Stromal cell of bone marrow (primary cell): ENCODE results near the gene JAZF1.

ENCODE experiments used
- DNase-seq: peaks from one replicate; pipeline ENCODE4 v3.0.0-alpha.2; 2012; ENCODE audit warnings: low read depth

Gene JAZF1

DNA sequence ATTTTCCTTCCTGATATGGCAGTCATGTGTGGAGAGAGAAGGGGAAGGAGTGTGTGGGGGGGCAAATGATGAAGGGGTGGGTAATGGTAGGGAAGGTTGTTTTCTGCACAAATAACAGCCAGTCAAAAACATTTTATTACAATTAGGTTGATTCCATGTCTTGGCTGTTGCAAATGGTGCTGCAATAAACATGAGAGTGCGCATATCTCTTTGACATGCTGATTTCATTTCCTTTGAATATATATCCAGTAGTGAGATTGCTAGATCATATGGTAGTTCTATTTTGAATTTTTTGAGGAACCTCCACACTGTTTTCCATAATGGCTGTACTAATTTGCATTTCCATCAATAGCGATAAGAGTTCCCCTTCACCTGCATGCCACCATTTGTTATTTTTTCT lies 10.6 kb upstream of the JAZF1 start:
- DNase-seq, result no peak

DNA sequence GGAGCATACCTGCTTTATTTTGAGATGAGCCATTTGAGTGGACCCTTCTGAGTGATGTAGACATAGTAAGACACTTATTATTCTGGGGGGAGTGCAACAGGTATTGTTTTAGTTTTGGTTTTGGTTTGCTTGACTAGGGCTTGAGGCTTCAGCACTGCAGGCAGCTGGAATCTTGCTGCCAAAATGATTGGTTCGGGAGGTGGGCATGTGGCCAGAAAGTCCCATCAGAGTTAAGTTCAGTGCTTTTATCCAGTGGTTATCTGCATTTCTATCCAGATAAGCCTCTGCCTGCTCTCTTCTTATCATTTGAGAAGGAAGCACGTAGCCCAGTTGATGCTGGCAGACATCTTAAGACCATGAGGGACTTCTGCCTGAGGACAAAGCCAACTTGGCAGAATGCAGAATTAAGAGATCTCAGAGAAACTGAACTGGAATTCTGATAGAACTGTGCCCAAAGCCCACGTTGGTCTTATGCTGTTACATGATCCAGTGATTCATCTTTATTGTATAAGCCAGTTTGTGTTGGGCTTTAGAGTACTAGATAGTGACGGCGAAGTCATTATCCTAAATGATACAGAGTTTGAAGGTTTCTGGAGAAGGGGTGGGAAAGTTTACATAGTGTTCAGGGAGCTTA lies 9.6 kb upstream of the JAZF1 start:
- no peak for DNase-seq

DNA sequence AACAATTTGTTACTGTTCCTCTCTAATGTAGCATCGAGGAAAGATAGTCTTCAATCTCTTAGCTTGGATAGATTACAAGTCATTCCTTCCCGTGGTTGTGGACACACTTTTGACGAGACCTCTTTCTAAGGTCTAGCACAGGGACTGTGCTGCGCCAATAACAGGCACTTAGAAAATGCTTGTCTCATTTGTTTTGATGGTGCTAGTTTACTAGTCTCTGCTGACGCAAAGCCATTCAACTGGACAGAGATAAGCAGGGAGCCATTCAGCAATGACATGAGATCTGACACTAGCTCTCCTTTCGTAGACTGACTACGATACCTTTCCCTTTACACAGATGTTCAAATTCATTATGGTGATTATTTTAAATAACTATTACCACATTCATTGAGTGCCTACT lies 6.4 kb upstream of the JAZF1 start:
- no peak for DNase-seq

DNA sequence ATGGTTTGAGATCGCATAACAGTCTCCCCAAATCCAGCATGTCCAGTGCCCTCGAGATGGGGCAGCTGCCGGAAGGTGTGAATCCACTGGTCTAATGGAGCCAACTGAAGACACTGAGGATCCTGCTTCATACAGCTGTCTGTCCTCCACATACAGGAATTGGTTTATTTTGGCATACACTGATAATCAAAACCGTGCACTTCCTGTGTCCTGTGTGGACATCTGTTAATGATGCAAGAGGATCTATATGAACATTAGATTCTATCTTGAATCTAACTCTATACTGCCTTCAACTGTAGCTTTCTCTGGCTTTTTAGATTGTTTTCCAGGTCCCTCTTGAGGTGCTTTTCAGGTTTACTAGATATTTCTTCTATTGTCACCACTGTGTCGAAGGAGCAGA lies 3.0 kb upstream of the JAZF1 start:
- DNase-seq, result no peak

DNA sequence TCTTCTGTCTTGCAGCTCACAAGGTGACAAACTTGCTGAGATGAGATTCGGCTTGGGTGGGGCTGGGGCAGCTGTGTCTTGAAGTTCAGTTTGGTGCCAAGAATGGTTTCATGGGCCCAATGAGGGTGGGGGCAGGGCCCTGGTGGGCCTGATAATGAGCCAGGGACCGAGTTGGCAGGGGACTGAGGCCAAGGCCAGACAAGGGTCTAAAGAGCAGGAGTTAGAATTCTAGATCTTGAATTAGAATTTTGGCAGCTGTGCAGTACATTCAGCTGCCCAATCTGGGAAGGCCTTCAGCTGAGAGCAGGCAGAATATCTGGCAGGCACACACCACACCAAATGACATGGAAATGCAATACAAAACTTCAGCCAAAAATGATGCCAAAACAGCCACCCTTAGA lies 1.5 kb upstream of the JAZF1 start:
- DNase-seq, result no peak

- DNase-seq, result no peak
Measured at GRCh38 chr7:28181416-28181815, 821 bp upstream of the JAZF1 start.

GRCh38 chr7:28180031-28180363 lies 598 bp downstream of the JAZF1 start:
- DNase-seq, result no peak

GRCh38 chr7:28179120-28180030 lies 1.2 kb downstream of the JAZF1 start:
- no peak for DNase-seq

DNA sequence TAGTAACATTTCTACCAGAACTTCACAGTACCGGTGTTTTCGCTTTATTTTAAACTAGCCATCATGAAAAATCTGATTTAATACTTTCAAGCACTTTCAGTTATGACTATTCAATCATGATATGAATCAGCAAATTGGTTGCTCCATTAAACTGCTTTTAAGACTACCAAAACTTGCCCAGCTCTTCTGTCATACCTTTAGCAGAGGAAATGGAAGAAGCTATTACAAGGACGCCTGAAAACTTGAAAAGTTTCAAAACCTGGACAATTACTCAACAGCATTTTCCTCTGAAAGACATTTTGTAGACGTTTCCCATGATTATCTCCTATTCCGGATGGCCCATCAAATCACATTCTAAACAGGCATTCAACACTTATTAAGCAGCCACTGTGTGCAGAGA lies 2.0 kb downstream of the JAZF1 start:
- no peak for DNase-seq

DNA sequence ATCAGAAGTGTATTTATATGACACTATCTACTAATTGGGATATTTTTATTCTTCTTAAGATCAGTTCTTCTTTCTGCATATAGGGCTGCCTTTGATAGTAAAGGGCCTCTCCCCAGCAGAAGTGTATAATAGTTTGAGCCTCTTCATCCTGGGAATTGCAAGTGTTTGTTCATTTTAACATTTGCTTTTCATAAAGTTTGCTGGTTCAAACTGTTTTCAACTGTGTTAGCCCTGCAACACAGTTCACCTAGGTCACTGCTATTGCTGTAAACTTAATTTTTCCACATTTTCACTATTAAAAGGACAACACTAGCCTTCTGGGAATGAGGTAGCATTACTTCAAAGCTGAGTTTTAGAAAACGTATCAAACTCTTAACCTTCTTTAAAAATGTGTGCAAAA lies 2.8 kb downstream of the JAZF1 start:
- DNase-seq, result no peak

DNA sequence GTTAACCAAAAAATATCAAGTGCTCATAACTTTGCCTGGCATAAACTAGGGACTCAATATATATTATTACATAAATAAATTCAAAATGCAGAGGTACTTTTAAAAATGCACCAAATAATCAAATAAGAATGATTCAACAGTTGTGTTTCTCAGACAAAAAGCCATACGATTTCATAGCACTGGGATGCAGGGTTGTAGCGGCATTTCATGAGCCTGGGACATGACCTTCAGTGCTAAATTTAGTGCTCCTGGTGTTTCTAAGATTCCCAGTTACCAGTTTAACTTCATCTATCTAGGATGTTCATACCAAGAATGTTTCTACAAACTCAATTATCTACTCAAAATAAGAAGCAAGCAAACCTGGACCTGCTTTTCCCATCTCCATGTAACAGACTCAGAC lies 4.0 kb downstream of the JAZF1 start:
- DNase-seq, result no peak

DNA sequence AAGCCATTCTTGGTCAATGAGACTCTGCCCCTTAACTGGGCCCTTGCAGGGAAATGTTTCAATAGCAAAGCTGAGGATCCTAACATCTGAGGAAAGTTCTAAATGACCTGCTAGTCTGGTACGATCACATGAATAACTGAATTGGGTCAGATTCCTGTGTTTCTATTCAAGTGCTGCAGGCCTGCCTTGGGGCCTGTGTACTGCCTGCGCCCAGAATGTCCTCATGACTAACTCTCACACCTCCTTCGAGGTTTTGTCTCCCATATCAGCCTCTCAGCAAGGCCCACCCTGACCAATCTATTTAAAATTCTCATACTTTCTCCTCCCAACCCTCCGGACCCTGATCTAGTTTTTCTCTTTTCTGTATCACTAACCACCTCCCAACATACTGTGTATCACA lies 4.4 kb downstream of the JAZF1 start:
- DNase-seq, result no peak

DNA sequence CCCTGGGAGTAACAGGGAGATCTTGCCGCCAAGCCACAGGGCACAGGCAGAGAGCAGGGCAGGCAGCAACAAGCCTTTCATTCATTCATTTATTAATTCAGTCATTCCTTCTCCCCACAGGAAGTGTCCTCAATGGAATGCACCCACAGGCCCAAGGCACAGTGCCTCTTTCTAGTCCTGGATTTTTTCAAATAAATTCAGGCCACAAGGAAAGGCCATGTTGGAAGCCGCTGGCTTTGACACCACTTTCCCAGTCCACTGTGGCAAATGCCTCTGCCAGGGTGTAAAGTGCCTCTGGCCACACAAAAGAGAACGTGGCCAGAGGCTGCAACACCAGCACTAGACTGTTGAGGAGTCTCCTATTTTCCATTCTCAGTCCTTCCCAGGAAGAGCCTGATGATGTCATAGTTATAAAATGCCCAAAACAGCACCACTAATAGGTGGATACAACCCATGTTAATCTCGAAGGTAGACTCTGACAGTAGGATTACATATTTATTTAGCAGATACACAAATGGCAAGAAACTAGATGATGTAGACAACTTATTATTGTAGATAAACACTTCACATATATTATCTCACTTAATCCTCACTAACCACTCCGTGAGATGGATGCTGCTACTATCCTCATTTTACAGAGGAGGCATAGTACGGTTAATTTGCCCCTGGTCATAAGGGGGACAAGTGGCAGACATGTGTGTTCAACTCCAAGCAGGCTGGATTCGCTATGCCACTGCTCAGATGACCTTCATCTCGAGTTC lies 5.5 kb downstream of the JAZF1 start:
- no peak for DNase-seq

DNA sequence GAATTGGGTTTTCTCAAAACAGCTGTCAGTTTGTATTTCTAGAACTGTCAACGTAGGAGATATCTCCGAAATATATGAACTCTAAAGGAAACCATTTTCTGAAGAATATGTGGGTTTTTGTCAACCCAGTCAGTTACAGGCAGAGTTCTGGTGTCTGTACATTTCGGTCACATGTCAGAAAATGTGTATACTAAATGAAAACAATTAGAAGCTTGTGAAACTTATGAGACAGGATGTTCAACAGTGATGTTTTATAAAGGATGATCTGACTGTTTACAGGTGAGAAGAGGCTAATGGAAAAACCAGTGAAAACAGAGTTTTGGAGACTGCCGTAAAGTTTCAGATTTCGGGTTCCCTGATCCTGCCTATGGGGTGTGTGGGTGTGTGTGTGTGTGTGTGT lies 6.2 kb downstream of the JAZF1 start:
- no peak for DNase-seq

GRCh38 chr7:28173531-28173930 lies 7.1 kb downstream of the JAZF1 start:
- no peak for DNase-seq

GRCh38 chr7:28172958-28173357 lies 7.6 kb downstream of the JAZF1 start:
- no peak for DNase-seq

DNA sequence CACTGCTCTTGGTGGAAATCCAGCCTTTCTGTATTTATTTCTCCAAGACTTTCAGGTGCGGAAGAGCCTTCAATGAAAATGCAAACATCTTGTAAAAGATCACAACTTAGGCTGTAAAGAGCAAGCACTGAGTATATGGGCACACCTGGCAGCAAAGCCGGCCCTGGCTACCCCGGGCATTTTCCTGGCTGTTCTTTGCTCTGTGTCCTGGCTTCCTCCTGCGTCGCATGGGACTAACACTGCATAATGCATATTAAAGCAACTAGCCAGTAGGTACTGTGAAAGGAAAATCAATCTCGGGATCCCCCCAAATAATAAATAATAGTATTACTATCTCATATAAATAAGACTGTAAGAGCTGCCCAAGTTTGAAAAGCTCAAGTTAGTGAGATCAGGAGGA lies 9.9 kb downstream of the JAZF1 start:
- DNase-seq, result no peak

DNA sequence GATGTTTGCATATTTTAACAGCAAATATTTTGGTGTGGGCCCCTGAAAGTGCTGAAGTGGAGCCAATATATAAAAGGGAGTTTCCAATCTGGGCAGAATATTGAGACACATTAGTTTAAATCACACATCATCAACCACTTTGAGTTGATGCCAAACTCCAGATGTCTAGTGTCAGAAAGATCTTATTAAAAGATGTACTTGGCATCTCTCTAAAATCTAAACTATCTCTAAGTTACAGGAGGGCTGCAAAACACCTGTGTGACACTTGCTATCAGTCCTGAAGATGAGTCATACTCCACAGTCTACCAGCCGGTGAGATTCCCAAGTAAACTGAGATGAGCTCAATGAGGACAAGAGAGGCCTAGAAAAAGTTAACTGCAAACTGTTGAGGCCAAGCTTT lies 11.4 kb downstream of the JAZF1 start:
- DNase-seq, result no peak

GRCh38 chr7:28168393-28169158 lies 12.0 kb downstream of the JAZF1 start:
- no peak for DNase-seq

DNA sequence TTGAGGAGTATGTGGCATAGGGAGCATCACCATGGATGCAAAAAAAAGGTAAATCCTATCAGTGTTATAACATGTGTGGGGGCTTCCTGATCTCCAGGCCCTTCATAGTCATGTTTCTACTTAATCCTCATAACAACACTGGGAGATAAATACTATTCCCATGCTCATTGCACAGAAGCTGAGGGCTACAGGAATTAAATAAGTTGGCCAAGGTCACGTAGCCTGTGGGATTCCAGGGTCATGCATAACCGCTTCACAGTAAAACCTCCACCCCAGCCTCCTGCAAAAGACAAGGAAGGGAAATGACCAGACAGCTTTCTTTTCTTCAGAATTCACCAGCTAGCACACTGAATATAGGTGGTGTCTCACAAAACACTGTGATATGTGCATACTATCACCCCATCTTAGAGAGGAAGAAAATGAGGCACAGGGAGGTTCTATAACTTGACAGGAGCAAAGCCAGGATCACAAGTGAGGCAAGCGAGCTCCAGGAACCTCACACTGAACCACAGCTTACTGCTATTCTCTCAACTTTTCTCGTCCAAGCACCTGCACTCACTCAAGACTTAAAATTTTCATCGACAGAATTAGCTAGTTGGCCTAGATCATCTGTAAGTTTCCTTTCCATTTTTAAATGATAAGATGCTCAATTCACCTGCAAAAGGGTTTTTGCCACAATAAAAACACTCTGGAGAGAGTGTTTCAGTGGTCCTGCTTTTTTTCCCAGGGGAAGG lies 13.4 kb downstream of the JAZF1 start:
- DNase-seq, result no peak
